ENCODE measurements around the gene DPEP2. TPM values are rescaled to one million over a fixed set of nuclear protein-coding genes. Genes with fewer than 3 reads are reported as not detected.

DPEP2 gene
- total RNA-seq, 1 donor from 2014 or later = 1.1 TPM

- H3K36me3 ChIP-seq = no peaks in the 10 kb centered on the region
- H3K27me3 ChIP-seq = no peaks in the 10 kb centered on the region
- H3K4me1 ChIP-seq = peaks cover 11 to 32% of the 10 kb centered on the region in 2 donors
- H3K27ac ChIP-seq = peak overlapping the region; percentile 94 to 98
- H3K9me3 ChIP-seq = no peaks in the 10 kb centered on the region
- peak overlapping the region; percentile 79 to 83 for H3K4me3 ChIP-seq
- TF ChIP-seq CTCF (IDR thresholded peaks at IDR 0.05) = no peak
- no peak for DNase-seq (ENCODE audit: low spot score in 2 of 2)
- intact Hi-C loops (cut with DNase I) = loop anchor here (2.0 to 10.0 kb wide), 4 partner anchors 23 to 445 kb away; partner anchors contain the start of genes DDX28, DUS2, ESRP2 and RIPOR1
These were observed 29.8 kb downstream of the DPEP2 start for GRCh38 chr16:67969254-67970039.

- intact Hi-C loops (cut with DNase I) = loop anchor here (1.0 to 10.0 kb wide), 5 partner anchors 24 to 444 kb away; partner anchors contain the start of genes DDX28, DUS2, ESRP2 and PSMB10
- TF ChIP-seq CTCF (IDR thresholded peaks at IDR 0.05) = no peak
- DNase-seq (ENCODE audit: low spot score in 2 of 2) = peak; percentile 54 to 94
- Histone ChIP-seq H3K36me3 (no peaks in the 10 kb centered on the region), H3K27me3 (no peaks in the 10 kb centered on the region), H3K4me3 (peak within 1 kb of the TSS; percentile 79 to 83), H3K4me1 (peaks cover 11 to 39% of the 10 kb centered on the region in 2 donors), H3K27ac (peak within 1 kb of the TSS; percentile 94 to 98), H3K9me3 (no peaks in the 10 kb centered on the region)
These were observed 30.7 kb downstream of the DPEP2 start, which contains the start of gene SLC12A4 for GRCh38 chr16:67968400-67969253. TSS of gene SLC12A4 (minus strand) at chr16:67968637. CDS start at chr16:67968553, 84 bp downstream.

DNA sequence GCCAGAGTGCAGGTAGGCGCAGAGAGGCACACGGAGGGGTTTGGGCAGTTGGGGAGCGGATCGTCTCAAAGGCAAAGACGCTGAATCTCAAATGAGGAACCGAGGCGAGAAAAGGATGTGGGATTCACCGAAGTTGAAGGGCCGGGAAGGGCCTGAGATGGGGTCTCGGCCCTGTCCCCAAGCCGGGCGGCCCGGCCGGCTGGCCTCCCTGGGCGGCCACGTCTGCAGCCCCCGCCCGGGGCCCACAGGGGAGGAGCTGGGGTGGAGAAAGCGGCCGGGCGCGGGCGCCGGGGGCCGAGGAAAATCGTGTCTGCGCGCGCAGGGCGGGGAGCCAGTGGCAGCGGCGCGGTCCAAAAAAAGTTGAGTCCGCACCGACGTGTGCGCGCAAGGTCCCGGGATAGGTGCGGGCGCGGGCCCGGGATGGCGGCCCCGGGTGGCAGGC is 31.3 kb downstream of the DPEP2 start:
- no peaks in the 10 kb centered on the region for H3K9me3 ChIP-seq
- peaks cover 11 to 45% of the 10 kb centered on the region in 2 donors for H3K4me1 ChIP-seq
- no peaks in the 10 kb centered on the region for H3K27me3 ChIP-seq
- peaks cover 5% of the 10 kb centered on the region in 2 donors for H3K36me3 ChIP-seq
- intact Hi-C loops (cut with DNase I) = loop anchor here (1.0 to 10.0 kb wide), 5 partner anchors 25 to 443 kb away; partner anchors contain the start of genes DDX28, DUS2, ESRP2 and PSMB10
- peak in 1 of 2 donors; percentile 76 for DNase-seq (ENCODE audit: low spot score in 2 of 2)
- TF ChIP-seq CTCF (IDR thresholded peaks at IDR 0.05) = no peak
- H3K4me3 ChIP-seq = peak overlapping the region; percentile 79 to 83
- H3K27ac ChIP-seq = peak overlapping the region; percentile 94 to 98

DNA sequence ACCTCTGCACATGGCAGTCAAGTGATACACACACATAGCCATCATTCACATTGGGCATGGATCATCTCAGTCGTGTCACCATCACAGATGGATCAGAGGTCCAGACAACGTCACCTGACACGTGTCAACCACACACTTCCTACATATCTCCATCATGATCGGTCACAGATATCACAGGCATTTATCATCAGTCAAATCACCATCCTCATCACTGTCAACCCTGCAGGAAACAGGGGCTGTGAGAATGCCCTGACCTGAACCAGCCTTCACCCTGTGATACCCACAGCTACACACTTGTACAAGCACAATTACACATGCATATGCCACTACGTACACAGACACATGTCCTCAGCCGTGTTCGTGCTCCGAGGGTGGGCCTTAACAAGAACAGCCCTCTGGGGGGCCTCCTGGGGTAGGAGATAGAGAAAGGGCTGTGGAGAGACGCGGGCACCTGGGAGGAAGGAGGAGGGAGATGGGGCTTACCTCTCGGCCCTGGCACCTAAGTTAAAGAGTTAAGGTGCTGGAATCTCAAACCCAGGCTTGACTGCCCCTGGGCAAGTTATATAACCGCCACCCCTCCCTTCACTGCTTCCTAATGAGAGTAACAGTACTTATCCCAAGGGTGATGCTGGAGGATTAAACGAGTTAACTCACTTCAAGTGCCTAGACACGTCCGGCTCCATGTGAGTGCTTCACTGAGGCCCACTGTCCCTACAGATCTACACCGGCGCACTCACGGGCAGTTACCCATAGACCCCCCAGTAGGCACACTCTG is 31.9 kb downstream of the DPEP2 start:
- no peak for DNase-seq (ENCODE audit: low spot score in 2 of 2)
- intact Hi-C loops (cut with DNase I) = loop anchor here (10.0 kb wide), 2 partner anchors 267 to 443 kb away; partner anchors contain the start of genes ESRP2 and RIPOR1
- Histone ChIP-seq H3K27ac (peak overlapping the region; percentile 94 to 98), H3K36me3 (peaks cover 11% of the 10 kb centered on the region in 2 donors), H3K4me1 (peaks cover 11 to 46% of the 10 kb centered on the region in 2 donors), H3K9me3 (no peaks in the 10 kb centered on the region), H3K27me3 (no peaks in the 10 kb centered on the region), H3K4me3 (peak overlapping the region; percentile 79 to 83)
- no peak for TF ChIP-seq CTCF (IDR thresholded peaks at IDR 0.05)

All from ascending aorta (tissue), 2 donors.